ENCODE data around the gene TEAD1.

TEAD1 gene

GRCh38 chr11:12734625-12735024, 60.4 kb downstream of the TEAD1 start:
- no peaks in the 10 kb centered on the region for H3K9me3 ChIP-seq (ENCODE audit: control insufficient read depth, low read length)
- H3K27me3 ChIP-seq (ENCODE audit: control insufficient read depth, insufficient read depth, low read length) = no peaks in the 10 kb centered on the region
- no peak overlapping the region for H3K4me3 ChIP-seq (ENCODE audit: low read length)
- no peak overlapping the region for H3K9ac ChIP-seq (ENCODE audit: low read length)
- no peaks in the 10 kb centered on the region for H3K4me1 ChIP-seq (ENCODE audit: control insufficient read depth, insufficient read depth, low read length)
- H3K36me3 ChIP-seq (ENCODE audit: control insufficient read depth, insufficient read depth, low read length) = no peaks in the 10 kb centered on the region

DNA sequence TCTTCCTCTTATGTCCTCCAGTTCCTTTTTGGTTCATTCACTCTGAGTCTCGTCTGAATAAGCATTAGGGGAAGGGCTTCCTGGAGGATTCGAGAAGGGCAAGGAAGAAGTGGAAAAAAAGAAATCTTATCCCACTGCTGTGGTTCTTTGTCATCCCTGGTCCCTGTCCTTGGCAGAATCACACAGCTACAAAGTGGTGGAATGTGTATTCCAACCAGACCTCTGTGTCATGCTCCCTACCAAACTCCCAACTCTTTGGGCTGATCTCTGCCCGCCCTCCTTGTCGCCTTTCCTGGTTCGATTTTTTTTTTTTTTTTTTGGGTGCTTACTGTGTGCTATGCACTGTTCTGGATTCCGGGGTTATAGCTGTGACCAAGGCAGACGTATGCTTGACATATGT, 61.0 kb downstream of the TEAD1 start:
- H3K9me3 ChIP-seq (ENCODE audit: control insufficient read depth, low read length) = no peaks in the 10 kb centered on the region
- no peak overlapping the region for H3K9ac ChIP-seq (ENCODE audit: low read length)
- H3K4me1 ChIP-seq (ENCODE audit: control insufficient read depth, insufficient read depth, low read length) = no peaks in the 10 kb centered on the region
- H3K27me3 ChIP-seq (ENCODE audit: control insufficient read depth, insufficient read depth, low read length) = no peaks in the 10 kb centered on the region
- no peak overlapping the region for H3K4me3 ChIP-seq (ENCODE audit: low read length)
- no peaks in the 10 kb centered on the region for H3K36me3 ChIP-seq (ENCODE audit: control insufficient read depth, insufficient read depth, low read length)

GRCh38 chr11:12737024-12737423, 62.8 kb downstream of the TEAD1 start:
- no peak overlapping the region for H3K4me3 ChIP-seq (ENCODE audit: low read length)
- H3K27me3 ChIP-seq (ENCODE audit: control insufficient read depth, insufficient read depth, low read length) = no peaks in the 10 kb centered on the region
- no peak overlapping the region for H3K9ac ChIP-seq (ENCODE audit: low read length)
- H3K4me1 ChIP-seq (ENCODE audit: control insufficient read depth, insufficient read depth, low read length) = no peaks in the 10 kb centered on the region
- no peaks in the 10 kb centered on the region for H3K9me3 ChIP-seq (ENCODE audit: control insufficient read depth, low read length)
- no peaks in the 10 kb centered on the region for H3K36me3 ChIP-seq (ENCODE audit: control insufficient read depth, insufficient read depth, low read length)

DNA sequence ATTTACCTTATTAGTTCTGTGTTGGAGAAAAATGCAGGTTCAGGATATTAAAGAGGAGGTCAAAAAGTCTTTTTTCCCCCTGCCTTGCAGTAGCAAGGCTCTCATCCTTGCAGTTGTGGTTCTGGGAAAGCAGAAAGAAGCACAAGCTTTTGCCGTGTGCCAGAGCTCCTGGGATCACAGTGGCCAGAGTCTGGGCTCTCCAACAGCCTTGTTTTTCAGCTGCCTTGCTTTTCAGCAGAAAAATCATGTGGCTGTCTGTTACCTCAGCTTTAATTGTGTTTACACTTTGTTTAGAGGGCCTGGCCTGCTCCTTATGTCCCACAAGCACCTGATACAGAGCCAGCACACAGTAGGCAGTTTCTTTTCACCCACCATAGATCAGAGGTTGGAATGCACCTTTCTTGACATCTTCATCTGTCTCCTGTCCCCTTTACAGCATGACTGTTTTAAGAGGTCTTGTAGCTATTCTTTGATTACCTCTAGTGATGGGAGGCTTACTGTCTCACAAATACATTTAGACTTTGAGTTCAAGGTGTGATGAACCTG, 67.5 kb downstream of the TEAD1 start:
- H3K9ac ChIP-seq (ENCODE audit: low read length) = no peak overlapping the region
- no peaks in the 10 kb centered on the region for H3K27me3 ChIP-seq (ENCODE audit: control insufficient read depth, insufficient read depth, low read length)
- H3K36me3 ChIP-seq (ENCODE audit: control insufficient read depth, insufficient read depth, low read length) = no peaks in the 10 kb centered on the region
- H3K4me3 ChIP-seq (ENCODE audit: low read length) = no peak overlapping the region
- H3K9me3 ChIP-seq (ENCODE audit: control insufficient read depth, low read length) = no peaks in the 10 kb centered on the region
- H3K4me1 ChIP-seq (ENCODE audit: control insufficient read depth, insufficient read depth, low read length) = peaks cover 3% of the 10 kb centered on the region

DNA sequence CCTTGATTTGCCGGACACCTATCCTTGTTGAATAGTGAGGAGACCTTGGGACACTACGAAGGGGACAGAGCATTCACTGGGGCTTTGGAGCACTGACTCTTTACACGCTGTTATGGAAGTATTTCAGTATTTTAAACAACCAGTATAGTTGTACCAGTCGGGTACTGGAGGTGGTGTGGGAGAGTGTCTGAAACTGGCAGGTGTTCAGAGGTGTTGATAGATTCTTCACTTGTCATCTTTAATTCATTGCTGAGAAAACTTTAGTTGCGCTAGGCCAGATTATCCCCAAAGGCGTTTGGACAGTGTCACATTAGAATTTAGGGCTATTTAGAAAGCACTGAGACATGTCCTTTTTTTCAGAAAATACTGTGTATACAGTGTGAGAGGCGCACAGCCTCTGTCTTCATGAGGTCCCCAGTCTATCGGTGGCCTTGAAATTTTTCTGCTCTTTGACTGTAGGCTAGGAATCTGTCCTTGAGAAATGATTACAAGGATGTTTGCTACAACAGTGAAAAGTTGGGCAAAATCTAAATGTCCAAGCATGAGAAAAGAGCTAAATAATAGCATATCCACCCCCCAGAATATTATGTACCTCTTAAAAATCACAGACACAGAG, 69.7 kb downstream of the TEAD1 start:
- Histone ChIP-seq H3K36me3 (ENCODE audit: control insufficient read depth, insufficient read depth, low read length) (no peaks in the 10 kb centered on the region), H3K27me3 (ENCODE audit: control insufficient read depth, insufficient read depth, low read length) (no peaks in the 10 kb centered on the region), H3K9ac (ENCODE audit: low read length) (no peak overlapping the region), H3K4me3 (ENCODE audit: low read length) (no peak overlapping the region), H3K9me3 (ENCODE audit: control insufficient read depth, low read length) (no peaks in the 10 kb centered on the region), H3K4me1 (ENCODE audit: control insufficient read depth, insufficient read depth, low read length) (peaks cover 5% of the 10 kb centered on the region)

GRCh38 chr11:12744826-12745502, 70.7 kb downstream of the TEAD1 start:
- no peak overlapping the region for H3K9ac ChIP-seq (ENCODE audit: low read length)
- no peak overlapping the region for H3K4me3 ChIP-seq (ENCODE audit: low read length)
- no peaks in the 10 kb centered on the region for H3K36me3 ChIP-seq (ENCODE audit: control insufficient read depth, insufficient read depth, low read length)
- no peaks in the 10 kb centered on the region for H3K27me3 ChIP-seq (ENCODE audit: control insufficient read depth, insufficient read depth, low read length)
- H3K9me3 ChIP-seq (ENCODE audit: control insufficient read depth, low read length) = no peaks in the 10 kb centered on the region
- peaks cover 5% of the 10 kb centered on the region for H3K4me1 ChIP-seq (ENCODE audit: control insufficient read depth, insufficient read depth, low read length)

DNA sequence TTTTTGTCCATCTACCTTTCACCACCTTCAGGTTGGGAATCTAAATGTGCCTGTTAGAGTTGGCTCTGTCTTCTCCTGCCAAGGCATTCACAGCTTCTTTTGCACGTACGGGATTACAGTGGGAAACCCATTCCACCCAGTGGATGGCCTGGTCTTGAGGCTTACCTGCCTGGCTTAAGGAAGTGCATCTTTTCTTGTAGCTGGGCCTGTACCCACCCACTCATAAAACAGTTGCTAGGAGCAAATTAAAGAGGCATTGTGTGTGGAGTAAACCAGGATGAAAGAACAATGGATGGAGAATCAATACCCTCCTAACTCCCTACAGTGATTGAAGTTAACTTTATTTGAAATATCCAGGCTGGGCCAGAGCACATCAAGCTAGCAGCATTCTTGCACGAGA, 71.6 kb downstream of the TEAD1 start:
- no peak overlapping the region for H3K9ac ChIP-seq (ENCODE audit: low read length)

DNA sequence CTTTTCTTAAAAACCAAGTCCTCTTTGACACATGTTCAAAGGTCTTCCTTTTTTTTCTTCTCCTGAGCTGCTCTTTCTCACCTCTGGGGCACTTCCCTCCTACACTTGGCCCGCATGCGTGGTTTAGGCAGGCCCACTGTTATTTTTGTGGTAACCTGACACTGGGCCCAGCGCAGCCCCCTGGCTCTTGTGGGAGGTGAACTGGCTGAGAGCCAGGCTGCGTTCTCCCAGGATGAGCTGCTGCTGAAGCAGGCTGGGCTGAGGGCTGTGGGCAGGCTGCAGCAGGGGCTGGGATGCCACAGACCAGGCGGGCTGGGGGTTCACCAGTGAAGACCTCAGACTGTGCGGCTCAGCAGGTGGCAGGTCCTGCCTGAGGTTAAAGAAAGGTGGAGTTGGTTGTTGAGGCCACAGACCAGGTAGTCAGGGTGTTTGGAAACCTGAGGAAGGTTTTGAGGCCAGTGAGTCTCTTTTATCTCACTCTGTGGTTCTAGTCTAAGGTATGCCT, 72.4 kb downstream of the TEAD1 start:
- no peak overlapping the region for H3K9ac ChIP-seq (ENCODE audit: low read length)
- H3K36me3 ChIP-seq (ENCODE audit: control insufficient read depth, insufficient read depth, low read length) = no peaks in the 10 kb centered on the region
- H3K4me1 ChIP-seq (ENCODE audit: control insufficient read depth, insufficient read depth, low read length) = peaks cover 5% of the 10 kb centered on the region
- H3K27me3 ChIP-seq (ENCODE audit: control insufficient read depth, insufficient read depth, low read length) = no peaks in the 10 kb centered on the region
- no peak overlapping the region for H3K4me3 ChIP-seq (ENCODE audit: low read length)
- no peaks in the 10 kb centered on the region for H3K9me3 ChIP-seq (ENCODE audit: control insufficient read depth, low read length)

More for the DNA sequence above, 71.6 kb downstream of the TEAD1 start:
- Histone ChIP-seq H3K27me3 (ENCODE audit: control insufficient read depth, insufficient read depth, low read length) (no peaks in the 10 kb centered on the region), H3K4me1 (ENCODE audit: control insufficient read depth, insufficient read depth, low read length) (peaks cover 5% of the 10 kb centered on the region), H3K36me3 (ENCODE audit: control insufficient read depth, insufficient read depth, low read length) (no peaks in the 10 kb centered on the region), H3K4me3 (ENCODE audit: low read length) (no peak overlapping the region), H3K9me3 (ENCODE audit: control insufficient read depth, low read length) (no peaks in the 10 kb centered on the region)

DNA sequence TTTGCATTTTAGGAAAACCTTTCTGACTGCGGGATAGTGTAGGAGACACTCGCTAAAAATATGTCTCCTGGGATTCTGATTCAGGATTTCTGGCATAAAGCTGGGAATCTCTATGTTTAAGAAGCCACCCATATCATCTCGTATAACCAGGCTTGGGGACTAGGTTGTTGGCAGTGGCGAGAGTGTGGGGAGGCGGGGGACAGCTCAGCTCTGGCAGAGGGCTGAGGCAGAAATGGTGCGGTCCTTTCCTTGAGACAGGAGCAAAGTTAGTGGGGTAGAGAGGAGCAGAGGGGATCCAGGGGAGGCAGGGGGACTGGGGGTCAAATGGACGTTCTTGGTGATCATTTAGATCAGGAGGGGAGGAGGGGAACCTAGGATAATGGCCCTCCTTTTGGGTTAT, 74.3 kb downstream of the TEAD1 start:
- Histone ChIP-seq H3K9me3 (ENCODE audit: control insufficient read depth, low read length) (no peaks in the 10 kb centered on the region), H3K36me3 (ENCODE audit: control insufficient read depth, insufficient read depth, low read length) (no peaks in the 10 kb centered on the region), H3K27me3 (ENCODE audit: control insufficient read depth, insufficient read depth, low read length) (no peaks in the 10 kb centered on the region), H3K4me3 (ENCODE audit: low read length) (no peak overlapping the region), H3K9ac (ENCODE audit: low read length) (no peak overlapping the region), H3K4me1 (ENCODE audit: control insufficient read depth, insufficient read depth, low read length) (peaks cover 5% of the 10 kb centered on the region)

GRCh38 chr11:12749442-12749841, 75.2 kb downstream of the TEAD1 start:
- Histone ChIP-seq H3K4me3 (ENCODE audit: low read length) (no peak overlapping the region), H3K9ac (ENCODE audit: low read length) (no peak overlapping the region), H3K9me3 (ENCODE audit: control insufficient read depth, low read length) (no peaks in the 10 kb centered on the region), H3K27me3 (ENCODE audit: control insufficient read depth, insufficient read depth, low read length) (no peaks in the 10 kb centered on the region), H3K36me3 (ENCODE audit: control insufficient read depth, insufficient read depth, low read length) (no peaks in the 10 kb centered on the region), H3K4me1 (ENCODE audit: control insufficient read depth, insufficient read depth, low read length) (peaks cover 10% of the 10 kb centered on the region)

DNA sequence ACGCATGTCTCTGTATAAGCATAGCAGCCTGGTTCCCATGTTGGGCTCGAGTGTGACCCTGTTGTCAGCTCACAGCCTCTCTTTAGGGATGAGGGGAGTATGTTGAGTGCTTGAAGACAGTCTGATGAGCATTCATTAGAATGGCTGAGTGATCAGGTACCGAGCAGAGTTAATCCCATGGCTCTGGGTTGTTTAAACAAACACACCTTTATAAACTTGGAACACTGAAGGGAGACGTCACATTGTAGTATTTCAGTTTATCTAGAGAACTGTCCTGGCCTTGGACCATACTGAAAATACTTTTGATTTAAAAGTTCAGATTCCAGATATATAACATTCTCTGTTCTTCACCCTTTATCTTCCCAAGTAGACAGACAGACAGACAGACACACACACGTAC, 76.0 kb downstream of the TEAD1 start:
- no peaks in the 10 kb centered on the region for H3K27me3 ChIP-seq (ENCODE audit: control insufficient read depth, insufficient read depth, low read length)
- H3K4me1 ChIP-seq (ENCODE audit: control insufficient read depth, insufficient read depth, low read length) = peaks cover 18% of the 10 kb centered on the region
- no peaks in the 10 kb centered on the region for H3K36me3 ChIP-seq (ENCODE audit: control insufficient read depth, insufficient read depth, low read length)
- no peak overlapping the region for H3K4me3 ChIP-seq (ENCODE audit: low read length)
- no peak overlapping the region for H3K9ac ChIP-seq (ENCODE audit: low read length)
- no peaks in the 10 kb centered on the region for H3K9me3 ChIP-seq (ENCODE audit: control insufficient read depth, low read length)

DNA sequence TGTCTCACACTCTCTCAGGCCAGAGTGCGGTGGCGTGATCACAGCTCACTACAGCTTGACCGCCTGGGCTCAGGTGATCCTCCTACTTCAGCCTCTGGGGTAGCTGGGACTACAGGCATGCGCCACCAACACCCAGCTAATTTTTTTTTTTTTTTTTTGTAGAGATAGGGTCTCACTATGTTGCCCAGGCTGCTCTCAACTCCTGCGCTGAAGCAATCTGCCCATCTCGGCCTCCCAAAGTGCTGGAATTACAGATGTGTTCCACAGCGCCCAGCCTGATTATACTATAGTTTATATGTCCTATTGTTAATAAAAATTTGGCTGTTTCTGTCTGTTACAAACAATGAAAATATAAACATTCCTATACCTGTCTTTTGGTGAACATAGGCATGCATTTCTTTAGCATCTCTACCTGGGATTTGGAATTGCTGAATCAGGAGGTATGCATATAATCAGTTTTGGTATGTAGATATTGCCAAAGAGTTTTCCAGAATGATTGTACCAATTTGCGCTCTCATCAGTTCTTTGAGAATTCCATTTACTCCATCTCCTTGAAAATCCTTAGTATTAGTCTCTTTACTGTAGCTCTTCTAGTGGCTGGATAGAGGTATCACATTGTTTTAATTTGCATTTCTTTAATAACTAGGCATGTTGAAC, 78.8 kb downstream of the TEAD1 start:
- no peaks in the 10 kb centered on the region for H3K27me3 ChIP-seq (ENCODE audit: control insufficient read depth, insufficient read depth, low read length)

More for the DNA sequence above, 78.8 kb downstream of the TEAD1 start:
- Histone ChIP-seq H3K9me3 (ENCODE audit: control insufficient read depth, low read length) (no peaks in the 10 kb centered on the region), H3K4me3 (ENCODE audit: low read length) (no peak overlapping the region), H3K9ac (ENCODE audit: low read length) (no peak overlapping the region), H3K36me3 (ENCODE audit: control insufficient read depth, insufficient read depth, low read length) (no peaks in the 10 kb centered on the region), H3K4me1 (ENCODE audit: control insufficient read depth, insufficient read depth, low read length) (peaks cover 29% of the 10 kb centered on the region)

Measured in mucosa of stomach (tissue), 1 donor.